Neural cell (in vitro differentiated cells): ENCODE results near the gene UROC1. TPM values are rescaled to one million over a fixed set of nuclear protein-coding genes. Genes with fewer than 3 reads are reported as not detected.

Experiments
- H2AFZ ChIP-seq: fragments of 200-600, 300-800 bp; sonication (generic), shearing (Covaris generic); 2 replicates; pipeline ENCODE4 v1.6.0; 2014; ENCODE audit warnings: low read depth, mild to moderate bottlenecking, antibody characterized with exemption, low read length, moderate library complexity
- H3F3A ChIP-seq: fragments of 200-600 bp; shearing (Covaris generic); 2 replicates; pipeline ENCODE4 v1.6.1; 2016; ENCODE audit warnings: mild to moderate bottlenecking, moderate library complexity, mixed read lengths, antibody characterized with exemption, low read length; ENCODE audit not compliant: insufficient read depth, poor library complexity, severe bottlenecking
- H3K27ac ChIP-seq: fragments of 200-600, 300-800 bp; sonication (generic), shearing (Covaris generic); 2 replicates; pipeline ENCODE4 v1.5.1; 2014; ENCODE audit warnings: mild to moderate bottlenecking, low read length, moderate library complexity
- H3K27me3 ChIP-seq: fragments of 300-800, 200-600 bp; sonication (generic), shearing (Covaris generic); 2 replicates; pipeline ENCODE4 v1.6.0; 2014; ENCODE audit warnings: mild to moderate bottlenecking, low read depth, low read length, moderate library complexity; ENCODE audit not compliant: insufficient read depth
- H3K36me3 ChIP-seq: fragments of 300-800, 200-600 bp; sonication (generic), shearing (Covaris generic); 2 replicates; pipeline ENCODE4 v1.5.1; 2014; ENCODE audit warnings: mild to moderate bottlenecking, antibody characterized with exemption, low read length, moderate library complexity; ENCODE audit not compliant: insufficient read depth
- H3K4me2 ChIP-seq: fragments of 300-800, 200-600 bp; sonication (generic), shearing (Covaris generic); 2 replicates; pipeline ENCODE4 v1.6.0; 2014; ENCODE audit warnings: mild to moderate bottlenecking, low read length
- H3K4me3 ChIP-seq: fragments of 300-800, 200-600 bp; sonication (generic), shearing (Covaris generic); 2 replicates; pipeline ENCODE4 v1.5.1; 2014; ENCODE audit warnings: mild to moderate bottlenecking, low read length, moderate library complexity
- H3K79me2 ChIP-seq: fragments of 200-600 bp; shearing (Covaris generic); replicated peaks from 2 replicates; pipeline ENCODE4 v1.6.0; 2014; ENCODE audit warnings: mild to moderate bottlenecking, low read length, moderate library complexity; ENCODE audit not compliant: insufficient read depth
- H3K9ac ChIP-seq: fragments of 300-800, 200-600 bp; sonication (generic), shearing (Covaris generic); 2 replicates; pipeline ENCODE4 v1.6.1; 2016; ENCODE audit warnings: mild to moderate bottlenecking, low read length, mixed read lengths
- H3K9me2 ChIP-seq: fragments of 200-600 bp; shearing (Covaris generic); 2 replicates; pipeline ENCODE4 v1.6.1; 2016; ENCODE audit warnings: mild to moderate bottlenecking, low read length, mixed read lengths; ENCODE audit not compliant: insufficient read depth
- H3K9me3 ChIP-seq: fragments of 200-600, 300-800 bp; sonication (generic), shearing (Covaris generic); 2 replicates; pipeline ENCODE4 v1.6.1; 2016; ENCODE audit warnings: mild to moderate bottlenecking, mixed run types, low read length, moderate library complexity, mixed read lengths
- H4K20me1 ChIP-seq: fragments of 200-600 bp; shearing (Covaris generic); 2 replicates; pipeline ENCODE4 v1.6.1; 2016; ENCODE audit warnings: mild to moderate bottlenecking, mixed run types; ENCODE audit not compliant: insufficient read depth
- EP300 ChIP-seq: fragments of 450-650 bp; conservative IDR thresholded peaks from 2 replicates; pipeline ENCODE4 v1.6.1; 2014; ENCODE audit warnings: antibody characterized with exemption, mild to moderate bottlenecking, moderate library complexity; ENCODE audit not compliant: poor library complexity, severe bottlenecking
- EZH2 ChIP-seq: fragments of 200-600, 300-800 bp; shearing (Covaris generic), sonication (generic); IDR thresholded peaks from 2 replicates; pipeline ENCODE4 v1.6.1; 2014; ENCODE audit warnings: antibody characterized with exemption, low read length, borderline replicate concordance, mild to moderate bottlenecking; ENCODE audit not compliant: insufficient read depth, poor library complexity, severe bottlenecking
- MXI1 ChIP-seq: fragments of 450-650 bp; conservative IDR thresholded peaks from 2 replicates; pipeline ENCODE4 v1.6.1; 2014; ENCODE audit warnings: antibody characterized with exemption, mild to moderate bottlenecking; ENCODE audit not compliant: poor library complexity, severe bottlenecking
- POLR2AphosphoS5 ChIP-seq: IDR thresholded peaks from 2 replicates; pipeline ENCODE4 v1.6.1; 2012
- RAD21 ChIP-seq: fragments of 450-650 bp; conservative IDR thresholded peaks from 2 replicates; pipeline ENCODE4 v1.6.1; 2014; ENCODE audit warnings: antibody characterized with exemption, mild to moderate bottlenecking, moderate library complexity
- SMC3 ChIP-seq: fragments of 450-650 bp; conservative IDR thresholded peaks from 2 replicates; pipeline ENCODE4 v1.6.1; 2014; ENCODE audit warnings: antibody characterized with exemption, mild to moderate bottlenecking, moderate library complexity; ENCODE audit not compliant: poor library complexity
- TAF1 ChIP-seq: IDR thresholded peaks from 2 replicates; pipeline ENCODE4 v1.6.1; 2012; ENCODE audit warnings: low read depth
- polyA plus RNA-seq: library from polyadenylated mRNA; depleted of rRNA; stranded (reverse); fragments of >200 nt; gene quantifications from 2 replicates; pipeline ENCODE4 v1.2.3, GENCODE V29; 2014
- TF ChIP-seq, protein P1 (sequence below): fragments of 450-650 bp; IDR thresholded peaks from 2 replicates; pipeline ENCODE4 v1.5.1; 2014; ENCODE audit warnings: antibody characterized with exemption, mild to moderate bottlenecking, moderate library complexity; ENCODE audit not compliant: poor library complexity, severe bottlenecking
- TF ChIP-seq, protein P2 (sequence below): IDR thresholded peaks from 2 replicates; pipeline ENCODE4 v1.6.1; 2012; ENCODE audit warnings: borderline replicate concordance

The UROC1 gene
- polyA plus RNA-seq, 1 donor from 2014 or later, result not detected

DNA sequence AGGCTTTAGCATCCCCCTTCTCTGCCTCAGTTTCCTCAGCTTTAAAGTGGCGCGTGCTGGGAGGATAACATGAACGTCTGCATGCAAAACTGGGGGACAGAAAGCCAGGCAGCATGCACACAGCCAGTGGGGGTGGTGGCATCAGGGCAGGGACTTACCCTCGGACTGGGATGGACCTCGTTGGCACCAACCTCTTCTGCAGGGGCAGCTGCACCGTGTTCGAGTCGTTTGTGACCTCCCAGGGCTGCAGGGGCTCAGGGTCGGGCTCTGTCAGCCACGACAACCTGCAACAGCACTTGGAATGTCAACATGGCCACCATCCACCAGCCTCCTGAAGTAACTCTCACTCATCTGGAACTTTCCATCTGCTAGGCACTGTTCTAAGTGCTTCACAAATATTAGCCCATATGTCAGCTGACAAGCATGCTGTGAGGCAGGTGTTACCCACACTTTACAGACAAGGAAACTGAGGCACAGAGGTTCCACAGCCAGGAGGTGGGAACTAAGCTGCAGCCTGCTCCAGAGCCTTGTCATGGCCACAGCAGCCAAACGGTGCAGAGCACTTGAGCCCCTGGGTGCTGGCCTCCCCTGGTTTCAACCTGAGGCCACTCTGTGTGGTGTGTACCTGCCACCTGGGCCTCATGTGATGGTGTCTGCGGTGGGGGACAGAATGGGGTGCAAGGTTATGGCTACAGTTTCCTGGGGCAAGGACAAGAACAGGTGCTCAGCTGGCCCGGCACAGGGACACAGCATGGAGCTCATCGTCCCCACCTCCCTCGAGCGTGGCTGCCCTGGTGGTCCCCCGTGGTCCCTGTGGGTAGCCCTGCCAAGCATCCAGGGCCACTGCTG is 34.5 kb upstream of the UROC1 start:
- H3K9me3 ChIP-seq, result no peaks in the 10 kb centered on the region
- no peaks in the 10 kb centered on the region for H3K79me2 ChIP-seq
- H3K27ac ChIP-seq, result no peak overlapping the region
- no peak overlapping the region for H3K4me3 ChIP-seq
- no peaks in the 10 kb centered on the region for H3F3A ChIP-seq
- H4K20me1 ChIP-seq, result no peaks in the 10 kb centered on the region
- TF ChIP-seq EZH2, result no peak
- TF ChIP-seq SMC3, result no peak
- TF ChIP-seq MXI1, result no peak
- no peak for TF ChIP-seq RAD21
- no peak for TF ChIP-seq EP300
- TF ChIP-seq, protein P1, sequence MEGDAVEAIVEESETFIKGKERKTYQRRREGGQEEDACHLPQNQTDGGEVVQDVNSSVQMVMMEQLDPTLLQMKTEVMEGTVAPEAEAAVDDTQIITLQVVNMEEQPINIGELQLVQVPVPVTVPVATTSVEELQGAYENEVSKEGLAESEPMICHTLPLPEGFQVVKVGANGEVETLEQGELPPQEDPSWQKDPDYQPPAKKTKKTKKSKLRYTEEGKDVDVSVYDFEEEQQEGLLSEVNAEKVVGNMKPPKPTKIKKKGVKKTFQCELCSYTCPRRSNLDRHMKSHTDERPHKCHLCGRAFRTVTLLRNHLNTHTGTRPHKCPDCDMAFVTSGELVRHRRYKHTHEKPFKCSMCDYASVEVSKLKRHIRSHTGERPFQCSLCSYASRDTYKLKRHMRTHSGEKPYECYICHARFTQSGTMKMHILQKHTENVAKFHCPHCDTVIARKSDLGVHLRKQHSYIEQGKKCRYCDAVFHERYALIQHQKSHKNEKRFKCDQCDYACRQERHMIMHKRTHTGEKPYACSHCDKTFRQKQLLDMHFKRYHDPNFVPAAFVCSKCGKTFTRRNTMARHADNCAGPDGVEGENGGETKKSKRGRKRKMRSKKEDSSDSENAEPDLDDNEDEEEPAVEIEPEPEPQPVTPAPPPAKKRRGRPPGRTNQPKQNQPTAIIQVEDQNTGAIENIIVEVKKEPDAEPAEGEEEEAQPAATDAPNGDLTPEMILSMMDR, result no peak
- TF ChIP-seq, protein P2, sequence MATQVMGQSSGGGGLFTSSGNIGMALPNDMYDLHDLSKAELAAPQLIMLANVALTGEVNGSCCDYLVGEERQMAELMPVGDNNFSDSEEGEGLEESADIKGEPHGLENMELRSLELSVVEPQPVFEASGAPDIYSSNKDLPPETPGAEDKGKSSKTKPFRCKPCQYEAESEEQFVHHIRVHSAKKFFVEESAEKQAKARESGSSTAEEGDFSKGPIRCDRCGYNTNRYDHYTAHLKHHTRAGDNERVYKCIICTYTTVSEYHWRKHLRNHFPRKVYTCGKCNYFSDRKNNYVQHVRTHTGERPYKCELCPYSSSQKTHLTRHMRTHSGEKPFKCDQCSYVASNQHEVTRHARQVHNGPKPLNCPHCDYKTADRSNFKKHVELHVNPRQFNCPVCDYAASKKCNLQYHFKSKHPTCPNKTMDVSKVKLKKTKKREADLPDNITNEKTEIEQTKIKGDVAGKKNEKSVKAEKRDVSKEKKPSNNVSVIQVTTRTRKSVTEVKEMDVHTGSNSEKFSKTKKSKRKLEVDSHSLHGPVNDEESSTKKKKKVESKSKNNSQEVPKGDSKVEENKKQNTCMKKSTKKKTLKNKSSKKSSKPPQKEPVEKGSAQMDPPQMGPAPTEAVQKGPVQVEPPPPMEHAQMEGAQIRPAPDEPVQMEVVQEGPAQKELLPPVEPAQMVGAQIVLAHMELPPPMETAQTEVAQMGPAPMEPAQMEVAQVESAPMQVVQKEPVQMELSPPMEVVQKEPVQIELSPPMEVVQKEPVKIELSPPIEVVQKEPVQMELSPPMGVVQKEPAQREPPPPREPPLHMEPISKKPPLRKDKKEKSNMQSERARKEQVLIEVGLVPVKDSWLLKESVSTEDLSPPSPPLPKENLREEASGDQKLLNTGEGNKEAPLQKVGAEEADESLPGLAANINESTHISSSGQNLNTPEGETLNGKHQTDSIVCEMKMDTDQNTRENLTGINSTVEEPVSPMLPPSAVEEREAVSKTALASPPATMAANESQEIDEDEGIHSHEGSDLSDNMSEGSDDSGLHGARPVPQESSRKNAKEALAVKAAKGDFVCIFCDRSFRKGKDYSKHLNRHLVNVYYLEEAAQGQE, result no peak
- TF ChIP-seq POLR2AphosphoS5, result no peak
- TF ChIP-seq TAF1, result no peak
- no peaks in the 10 kb centered on the region for H3K27me3 ChIP-seq
- no peaks in the 10 kb centered on the region for H3K9me2 ChIP-seq
- H3K4me2 ChIP-seq, result no peak overlapping the region
- H3K9ac ChIP-seq, result no peak overlapping the region
- no peaks in the 10 kb centered on the region for H3K36me3 ChIP-seq
- H2AFZ ChIP-seq, result no peak overlapping the region

DNA sequence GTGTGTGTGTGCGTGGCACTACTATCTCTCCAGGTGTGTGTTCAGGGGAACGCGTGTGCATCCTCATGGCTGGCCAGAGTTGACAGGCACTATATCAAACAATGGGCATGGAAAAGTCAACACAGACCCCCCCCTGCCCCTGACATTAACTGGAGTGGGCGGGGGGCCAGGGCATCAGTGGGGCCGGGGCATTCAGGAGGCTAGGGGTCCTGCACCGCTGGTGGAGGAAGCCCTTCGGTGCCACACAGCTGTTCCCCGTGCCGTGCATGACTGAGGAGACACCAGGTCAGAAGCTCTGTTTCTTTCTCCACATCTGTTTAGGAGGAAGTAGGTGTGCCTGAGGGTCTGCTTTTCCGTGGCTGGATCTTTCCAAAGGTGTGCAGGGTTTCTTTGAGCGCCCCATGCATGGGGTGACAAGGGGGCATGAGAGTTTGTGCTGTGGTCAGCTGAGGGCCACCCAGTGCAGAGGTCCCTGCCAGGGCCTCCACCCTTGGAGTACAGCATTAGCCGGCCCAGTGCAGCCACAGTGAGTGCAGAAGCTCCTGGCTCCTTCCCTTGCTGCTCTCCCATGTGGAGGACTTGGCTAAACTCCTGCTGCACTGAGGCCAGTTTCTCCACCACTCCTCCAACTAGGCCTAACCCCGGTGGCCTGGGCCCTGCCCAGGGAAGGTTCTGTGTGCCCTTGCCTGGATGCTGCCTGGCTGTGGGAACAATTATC is 33.7 kb upstream of the UROC1 start:
- Histone ChIP-seq H3K79me2 (no peaks in the 10 kb centered on the region), H3K27me3 (no peaks in the 10 kb centered on the region), H3K27ac (no peak overlapping the region), H3K9me3 (no peaks in the 10 kb centered on the region), H4K20me1 (no peaks in the 10 kb centered on the region), H3F3A (no peaks in the 10 kb centered on the region), H3K4me3 (no peak overlapping the region), H2AFZ (no peak overlapping the region), H3K9ac (no peak overlapping the region), H3K9me2 (no peaks in the 10 kb centered on the region), H3K36me3 (no peaks in the 10 kb centered on the region), H3K4me2 (no peak overlapping the region)
- no peak for TF ChIP-seq EP300
- no peak for TF ChIP-seq TAF1
- TF ChIP-seq, protein P1, result no peak
- no peak for TF ChIP-seq POLR2AphosphoS5
- TF ChIP-seq MXI1, result no peak
- TF ChIP-seq, protein P2, result no peak
- no peak for TF ChIP-seq EZH2
- TF ChIP-seq RAD21, result no peak
- no peak for TF ChIP-seq SMC3
